GM23248 (cell line): ENCODE data around the gene SSB. TPM values are rescaled to one million over a fixed set of nuclear protein-coding genes. Genes with fewer than 3 reads are reported as not detected.

Experiments
- DNase-seq: peaks from one replicate; pipeline ENCODE4 v3.0.0-alpha.2; 2015
- H2AFZ ChIP-seq: fragments of 200-600 bp; sonication (generic); 2 replicates; pipeline ENCODE4 v1.6.1; 2016; ENCODE audit warnings: antibody characterized with exemption
- H3F3A ChIP-seq: fragments of 200-600 bp; sonication (generic); 2 replicates; pipeline ENCODE4 v1.6.1; 2016; ENCODE audit warnings: mild to moderate bottlenecking, antibody characterized with exemption, mixed run types; ENCODE audit not compliant: insufficient read depth
- H3K27ac ChIP-seq: fragments of 200-600 bp; sonication (generic); 2 replicates; pipeline ENCODE4 v1.5.1; 2016; ENCODE audit warnings: mild to moderate bottlenecking
- H3K27me3 ChIP-seq: fragments of 200-600 bp; sonication (generic); replicated peaks from 2 replicates; pipeline ENCODE4 v1.6.1; 2016; ENCODE audit warnings: mild to moderate bottlenecking; ENCODE audit not compliant: insufficient read depth
- H3K36me3 ChIP-seq: fragments of 200-600 bp; sonication (generic); 2 replicates; pipeline ENCODE4 v1.6.1; 2016; ENCODE audit warnings: low read depth, mild to moderate bottlenecking
- H3K4me1 ChIP-seq: fragments of 200-600 bp; sonication (generic); 2 replicates; pipeline ENCODE4 v1.6.1; 2016; ENCODE audit warnings: mild to moderate bottlenecking; ENCODE audit not compliant: insufficient read depth
- H3K4me2 ChIP-seq: fragments of 200-600 bp; sonication (generic); one replicate; pipeline ENCODE4 v1.6.1; 2016; ENCODE audit warnings: mild to moderate bottlenecking; ENCODE audit not compliant: unreplicated experiment
- H3K4me3 ChIP-seq: fragments of 200-600 bp; sonication (generic); 2 replicates; pipeline ENCODE4 v1.5.1; 2016; ENCODE audit warnings: mild to moderate bottlenecking
- H3K79me2 ChIP-seq: fragments of 200-600 bp; sonication (generic); 2 replicates; pipeline ENCODE4 v1.6.1; 2016; ENCODE audit warnings: mild to moderate bottlenecking; ENCODE audit not compliant: insufficient read depth
- H3K9ac ChIP-seq: fragments of 200-600 bp; sonication (generic); 2 replicates; pipeline ENCODE4 v1.6.1; 2016; ENCODE audit warnings: mild to moderate bottlenecking
- H3K9me2 ChIP-seq: fragments of 200-600 bp; sonication (generic); 2 replicates; pipeline ENCODE4 v1.6.1; 2016; ENCODE audit warnings: mixed run types, mild to moderate bottlenecking, moderate library complexity; ENCODE audit not compliant: insufficient read depth
- H3K9me3 ChIP-seq: fragments of 200-600 bp; sonication (generic); one replicate; pipeline ENCODE4 v1.6.1; 2017; ENCODE audit warnings: low read depth
- H4K20me1 ChIP-seq: fragments of 200-600 bp; sonication (generic); 2 replicates; pipeline ENCODE4 v1.6.0; 2016; ENCODE audit not compliant: insufficient read depth
- EZH2 ChIP-seq: fragments of 200-600 bp; sonication (generic); IDR thresholded peaks from 2 replicates; pipeline ENCODE4 v1.6.1; 2018; ENCODE audit warnings: antibody characterized with exemption, mild to moderate bottlenecking; ENCODE audit not compliant: insufficient read depth, poor library complexity, severe bottlenecking
- EZH2phosphoT487 ChIP-seq: fragments of 200-600 bp; sonication (generic); IDR thresholded peaks from 2 replicates; pipeline ENCODE4 v1.6.1; 2018; ENCODE audit warnings: antibody characterized with exemption, moderate library complexity, mild to moderate bottlenecking, low read depth; ENCODE audit not compliant: insufficient read depth
- WGBS, 2 experiments: methylation state at CpG; one replicate each; pipeline ENCODE4 v1.1.6; 2015 to 2017; ENCODE audit warnings: low lambda C conversion rate in 2 of 2, low coverage in 1 of 2; ENCODE audit errors: missing lambda C conversion rate in 2 of 2; 5-methylcytosine and 5-hydroxymethylcytosine counted together
- in situ Hi-C: fragments of 300-500 bp; cut with MboI; formaldehyde crosslinking; loops from 2 replicates; pipeline ENCODE4 v1.15.0; 2020
- polyA plus RNA-seq: library from polyadenylated mRNA; unstranded; fragments of >200 nt; fragmentation: Nextera tagmentation; extraction: Ambion mirVana; gene quantifications from 2 replicates; pipeline ENCODE4 v1.2.1, GENCODE V29; 2016
- total RNA-seq: library from RNA; depleted of rRNA; stranded (reverse); fragments of >200 nt; shearing (Covaris generic); gene quantifications from 2 replicates; pipeline ENCODE4 v1.2.3, GENCODE V29; 2014

Gene SSB
- total and polyA plus RNA-seq, 2 experiments from 2014 or later = 80.4 to 204 TPM

DNA sequence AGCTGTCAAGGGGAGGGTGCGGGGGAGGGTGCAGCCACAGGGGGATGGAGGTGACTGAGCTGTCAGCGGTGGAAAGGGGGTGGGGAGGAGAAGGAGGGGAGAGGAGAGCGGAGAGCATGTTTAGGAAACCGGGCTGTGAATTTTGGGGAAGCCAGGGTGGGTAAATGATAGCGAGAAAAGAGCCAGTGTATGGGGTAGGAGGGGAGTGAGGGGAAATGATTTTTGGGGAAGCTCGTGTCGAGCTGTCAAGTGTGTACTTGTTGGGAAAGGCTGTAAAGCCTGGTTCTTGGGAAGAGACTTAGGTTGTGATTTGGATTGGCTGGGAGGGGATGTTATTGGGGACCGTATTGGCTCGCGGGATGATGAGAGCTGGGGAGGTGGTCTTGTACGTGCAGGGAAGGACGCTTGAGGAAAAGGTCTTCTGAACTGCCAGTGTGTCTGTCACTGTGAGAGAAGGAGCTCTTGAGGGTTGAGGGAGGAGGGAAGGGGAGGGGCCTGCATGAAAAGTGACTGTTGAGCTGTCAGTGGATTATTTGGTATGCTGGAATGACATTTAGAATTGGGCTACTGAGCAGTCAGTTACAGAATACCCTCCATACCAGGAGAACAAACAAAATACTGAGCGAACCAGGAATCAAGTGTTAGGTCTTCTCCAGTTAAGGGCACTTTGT is 29.6 kb downstream of the SSB start:
- DNase-seq = peak; percentile 54
- peaks cover 75% of the 10 kb centered on the region for H3K79me2 ChIP-seq
- no peak for TF ChIP-seq EZH2
- no peak for TF ChIP-seq EZH2phosphoT487
- no peaks in the 10 kb centered on the region for H3K9me2 ChIP-seq
- H3F3A ChIP-seq = no peaks in the 10 kb centered on the region
- peaks cover 29% of the 10 kb centered on the region for H3K4me1 ChIP-seq
- H3K27me3 ChIP-seq = no peaks in the 10 kb centered on the region
- H3K4me3 ChIP-seq = peak overlapping the region; percentile 93
- in situ Hi-C loops = no loop called here
- 0 to 2% methylated on average over 8 to 13 of the region's 13 CpGs for WGBS, 2 experiments
- H2AFZ ChIP-seq = peak overlapping the region; percentile 78
- no peaks in the 10 kb centered on the region for H4K20me1 ChIP-seq
- no peaks in the 10 kb centered on the region for H3K9me3 ChIP-seq
- no peaks in the 10 kb centered on the region for H3K36me3 ChIP-seq
- peak overlapping the region; percentile 86 for H3K4me2 ChIP-seq
- peak overlapping the region; percentile 78 for H3K27ac ChIP-seq
- H3K9ac ChIP-seq = peak overlapping the region; percentile 86

DNA sequence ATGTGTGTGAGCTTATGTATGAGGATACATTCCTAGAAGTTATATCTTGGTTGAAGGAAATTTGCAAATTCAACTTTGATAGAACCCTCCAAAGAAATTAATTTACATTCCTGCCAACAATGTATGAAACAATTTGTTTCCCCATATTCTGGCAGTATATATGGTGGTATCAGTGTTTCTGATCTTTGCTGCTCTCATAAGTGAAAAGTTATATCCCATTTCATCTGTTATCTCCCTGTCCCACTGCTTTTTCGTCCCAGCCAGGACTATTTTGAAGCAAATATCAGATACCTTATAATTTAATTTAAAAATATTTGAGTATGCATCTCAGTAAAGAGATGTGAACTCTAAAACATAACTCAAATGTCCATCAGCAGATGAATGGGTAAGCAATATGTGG is 35.7 kb downstream of the SSB start:
- H3K9me2 ChIP-seq = no peaks in the 10 kb centered on the region
- in situ Hi-C loops = no loop called here
- H2AFZ ChIP-seq = no peak overlapping the region
- H3K4me2 ChIP-seq = no peak overlapping the region
- 97 to 100% methylated on average over 1 of the region's 1 CpG for WGBS, 2 experiments
- H3K9me3 ChIP-seq = no peaks in the 10 kb centered on the region
- H3K4me1 ChIP-seq = peaks cover 14% of the 10 kb centered on the region
- no peaks in the 10 kb centered on the region; the same call in 1 of the 2 replicates for H4K20me1 ChIP-seq
- H3K27ac ChIP-seq = no peak overlapping the region
- no peaks in the 10 kb centered on the region for H3F3A ChIP-seq
- H3K79me2 ChIP-seq = peaks cover 99% of the 10 kb centered on the region
- DNase-seq = no peak
- H3K4me3 ChIP-seq = no peak overlapping the region
- no peak overlapping the region for H3K9ac ChIP-seq
- no peaks in the 10 kb centered on the region for H3K27me3 ChIP-seq
- TF ChIP-seq EZH2 (no peak), EZH2phosphoT487 (no peak)
- H3K36me3 ChIP-seq = no peaks in the 10 kb centered on the region

DNA sequence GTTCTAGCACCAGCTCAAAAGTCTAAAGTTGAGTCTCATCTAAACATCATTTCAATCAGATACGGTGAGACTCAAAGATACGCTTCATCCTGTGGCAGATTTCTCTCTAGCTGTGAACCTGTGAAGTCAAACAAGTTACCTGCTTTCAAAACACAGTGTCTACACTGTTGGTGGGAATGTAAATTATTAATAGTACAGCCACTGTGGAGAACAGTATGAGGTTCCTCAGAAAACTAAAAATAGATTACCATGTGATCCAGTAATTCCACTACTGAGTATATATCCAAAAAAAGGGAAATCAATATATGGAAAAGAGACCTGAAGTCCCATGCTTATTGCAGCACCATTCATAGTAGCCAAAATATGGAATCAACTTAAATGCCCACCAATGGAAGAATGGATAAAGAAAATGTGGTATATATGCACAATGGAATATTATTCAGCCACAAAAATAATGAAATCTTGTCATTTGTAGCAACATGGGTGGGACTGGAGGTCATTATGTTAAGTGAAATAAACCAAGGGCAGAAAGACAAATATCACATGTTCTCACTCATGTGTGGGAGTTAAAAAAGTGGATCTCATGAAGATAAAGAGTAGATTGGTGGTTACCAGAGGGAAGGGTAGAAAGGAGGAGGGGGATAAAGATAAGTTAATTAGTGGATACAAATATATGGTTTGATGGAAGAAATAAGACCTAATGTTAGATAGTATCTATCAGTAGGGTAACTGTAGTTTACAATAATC is 40.2 kb downstream of the SSB start:
- Histone ChIP-seq H4K20me1 (no peaks in the 10 kb centered on the region; the same call in 1 of the 2 replicates), H3K4me3 (no peak overlapping the region), H3K9ac (no peak overlapping the region), H3K9me2 (no peaks in the 10 kb centered on the region), H3F3A (no peaks in the 10 kb centered on the region), H2AFZ (no peak overlapping the region), H3K4me2 (no peak overlapping the region), H3K27ac (no peak overlapping the region), H3K27me3 (no peaks in the 10 kb centered on the region), H3K79me2 (peaks cover 96% of the 10 kb centered on the region), H3K9me3 (no peaks in the 10 kb centered on the region), H3K4me1 (no peaks in the 10 kb centered on the region), H3K36me3 (no peaks in the 10 kb centered on the region)
- TF ChIP-seq EZH2 = no peak
- TF ChIP-seq EZH2phosphoT487 = no peak
- no peak for DNase-seq
- 97 to 100% methylated on average over 2 of the region's 2 CpGs for WGBS, 2 experiments
- in situ Hi-C loops = no loop called here

DNA sequence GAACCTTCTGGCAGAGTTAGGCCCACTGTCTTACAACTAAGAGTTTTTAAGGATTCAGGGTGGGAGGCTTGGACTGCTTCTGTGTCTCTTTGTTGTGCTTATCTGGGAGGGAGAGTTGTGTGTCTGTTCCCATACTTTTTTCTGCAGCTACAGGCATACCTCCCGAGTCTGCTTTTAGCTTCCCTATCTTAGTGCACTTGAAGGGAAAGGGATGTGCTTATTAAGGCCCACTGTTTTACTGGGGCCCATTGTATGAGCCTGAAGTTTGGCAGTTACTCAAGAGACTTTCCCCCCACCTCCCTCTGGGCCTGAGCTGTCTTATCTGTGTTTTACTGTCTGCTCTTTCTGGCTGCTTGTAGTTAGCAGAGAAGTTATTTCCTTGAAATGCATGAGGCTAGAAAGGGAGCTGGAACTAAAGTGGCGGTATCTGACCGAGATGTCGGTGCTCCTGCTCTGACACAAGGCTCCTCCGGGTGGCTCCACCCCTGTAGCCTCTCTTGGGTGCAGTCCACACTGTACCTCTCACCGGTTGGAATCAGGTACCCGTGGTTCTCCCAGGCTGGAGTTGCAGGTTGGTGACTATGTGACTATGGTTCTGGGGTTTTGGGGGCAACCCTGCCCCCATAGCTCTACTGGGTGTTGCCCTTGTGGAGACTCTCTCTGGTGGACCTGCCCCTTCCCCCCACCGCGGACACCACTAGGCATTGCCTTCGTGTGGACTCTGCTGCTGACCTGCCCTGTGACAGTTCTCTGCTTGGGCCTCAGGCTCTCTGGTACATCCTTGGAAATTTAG is 41.5 kb downstream of the SSB start:
- WGBS, 2 experiments = 93 to 94% methylated on average over 10 of the region's 10 CpGs
- TF ChIP-seq EZH2 = no peak
- no peak for TF ChIP-seq EZH2phosphoT487
- Histone ChIP-seq H3K4me2 (no peak overlapping the region), H3K9ac (no peak overlapping the region), H2AFZ (no peak overlapping the region), H3K9me2 (no peaks in the 10 kb centered on the region), H3K36me3 (no peaks in the 10 kb centered on the region), H3K79me2 (peaks cover 96% of the 10 kb centered on the region), H3F3A (no peaks in the 10 kb centered on the region), H3K4me3 (no peak overlapping the region), H4K20me1 (peaks cover 6% of the 10 kb centered on the region; the same call in 1 of the 2 replicates), H3K4me1 (0 out of 2 replicates have a peak, but pooled peaks cover 3% of the 10 kb centered on the region), H3K9me3 (no peaks in the 10 kb centered on the region), H3K27ac (no peak overlapping the region), H3K27me3 (no peaks in the 10 kb centered on the region)
- in situ Hi-C loops = no loop called here
- no peak for DNase-seq
